HTERT RPE-1 (cell line): Measurements from ENCODE around the gene NRM.
"Not testable (repeated sequence)": the region's sequence is repeated elsewhere in the genome, so short reads cannot be mapped to it uniquely, and the experiment has no call there.

Source experiments
- in situ Hi-C: fragments of 300-500 bp; cut with MboI; formaldehyde crosslinking; loops from 4 replicates; pipeline ENCODE4 v1.14.3; 2020; ENCODE audit warnings: low sequenced_read_pairs

The NRM gene

GRCh38 chr6:30672445-30673253 is 18.1 kb downstream of the NRM start, which contains the start of gene DHX16:
DHX16 (minus strand) TSS chr6:30673006; CDS start chr6:30672841, 165 bp downstream.
- in situ Hi-C loops = no loop called here

- in situ Hi-C loops = no loop called here
Observed at GRCh38 chr6:30670760-30671527, 19.8 kb downstream of the NRM start.

- in situ Hi-C loops = not testable (repeated sequence)
Observed at GRCh38 chr6:30666300-30666699, 24.5 kb downstream of the NRM start.

- in situ Hi-C loops = no loop called here
Observed at GRCh38 chr6:30664994-30665767, 25.6 kb downstream of the NRM start.

GRCh38 chr6:30657922-30658321 is 32.9 kb downstream of the NRM start:
- in situ Hi-C loops = not testable (repeated sequence)

- in situ Hi-C loops = no loop called here
Observed at GRCh38 chr6:30657454-30657853, 33.3 kb downstream of the NRM start.

GRCh38 chr6:30656513-30656912 is 34.3 kb downstream of the NRM start:
- in situ Hi-C loops = no loop called here

GRCh38 chr6:30655743-30656094 is 35.1 kb downstream of the NRM start:
- in situ Hi-C loops = no loop called here

- in situ Hi-C loops = no loop called here
Observed at GRCh38 chr6:30654798-30655742, 35.7 kb downstream of the NRM start.

- in situ Hi-C loops = no loop called here
Observed at GRCh38 chr6:30651143-30651542, 39.6 kb downstream of the NRM start.

- in situ Hi-C loops = no loop called here
Observed at GRCh38 chr6:30647242-30648116, 43.3 kb downstream of the NRM start.

- in situ Hi-C loops = no loop called here
Observed at GRCh38 chr6:30646450-30647241, 44.1 kb downstream of the NRM start, which contains the start of gene C6orf136. C6orf136 (plus strand) TSS chr6:30647133; CDS start chr6:30647232, 99 bp downstream.

GRCh38 chr6:30645989-30646388 is 44.8 kb downstream of the NRM start:
- in situ Hi-C loops = no loop called here

- in situ Hi-C loops = no loop called here
Observed at GRCh38 chr6:30644769-30645168, 46.0 kb downstream of the NRM start.

- in situ Hi-C loops = no loop called here
Observed at GRCh38 chr6:30643656-30644055, 47.1 kb downstream of the NRM start.

GRCh38 chr6:30641048-30641447 is 49.7 kb downstream of the NRM start:
- in situ Hi-C loops = no loop called here

- in situ Hi-C loops = no loop called here
Observed at GRCh38 chr6:30640481-30640880, 50.3 kb downstream of the NRM start.
